GM12873 (cell line): ENCODE measurements around the gene UQCC3.

Experiments
- CTCF ChIP-seq: IDR thresholded peaks from 2 replicates; pipeline ENCODE4 v1.5.1; 2012; ENCODE audit warnings: low read depth, mild to moderate bottlenecking, moderate library complexity, low read length, control low read depth; ENCODE audit not compliant: insufficient read depth; ENCODE audit errors: missing control alignments

Gene UQCC3

GRCh38 chr11:62680825-62681240 lies 9.4 kb downstream of the UQCC3 start:
- TF ChIP-seq CTCF, result peak; percentile 76

GRCh38 chr11:62682518-62682917 lies 11.0 kb downstream of the UQCC3 start:
- TF ChIP-seq CTCF, result no peak

GRCh38 chr11:62687508-62688396 lies 16.3 kb downstream of the UQCC3 start:
- TF ChIP-seq CTCF, result no peak

- no peak for TF ChIP-seq CTCF
Measured at GRCh38 chr11:62688491-62688890, 17.0 kb downstream of the UQCC3 start.

- no peak for TF ChIP-seq CTCF
Measured at GRCh38 chr11:62689421-62690183, 18.1 kb downstream of the UQCC3 start, which contains the start of gene LRRN4CL. LRRN4CL (minus strand) TSS chr11:62689530; CDS start chr11:62688508, 1,022 bp downstream.

- peak; percentile 87 for TF ChIP-seq CTCF
Measured at GRCh38 chr11:62694455-62695167, 23.1 kb downstream of the UQCC3 start.

- TF ChIP-seq CTCF, result no peak
Measured at GRCh38 chr11:62702246-62702645, 30.8 kb downstream of the UQCC3 start.
